PFSK-1 (cell line): ENCODE data around the gene HSF5.

Source experiments
- POLR2AphosphoS5 ChIP-seq: IDR thresholded peaks from 2 replicates; pipeline ENCODE4 v1.6.1; 2012; ENCODE audit warnings: low read depth, mild to moderate bottlenecking, control low read depth, low read length, moderate library complexity
- SIN3A ChIP-seq: IDR thresholded peaks from 2 replicates; pipeline ENCODE4 v1.6.1; 2012; ENCODE audit warnings: mild to moderate bottlenecking, low read length, moderate library complexity, borderline replicate concordance; ENCODE audit not compliant: insufficient read depth
- TAF1 ChIP-seq: IDR thresholded peaks from 2 replicates; pipeline ENCODE4 v1.6.1; 2012; ENCODE audit warnings: low read length, control low read depth, borderline replicate concordance; ENCODE audit not compliant: insufficient read depth
- TF ChIP-seq, protein P1 (sequence below), 2 experiments: IDR thresholded peaks; 2 replicates each; pipeline versions ENCODE4 v1.6.1 to v1.8.0; 2011 to 2012; ENCODE audit warnings: low read depth in 2 of 2, low read length in 2 of 2, control low read depth in 1 of 2, inconsistent platforms in 1 of 2, mild to moderate bottlenecking in 1 of 2, moderate library complexity in 1 of 2; ENCODE audit not compliant: insufficient read depth in 1 of 2

DNA sequence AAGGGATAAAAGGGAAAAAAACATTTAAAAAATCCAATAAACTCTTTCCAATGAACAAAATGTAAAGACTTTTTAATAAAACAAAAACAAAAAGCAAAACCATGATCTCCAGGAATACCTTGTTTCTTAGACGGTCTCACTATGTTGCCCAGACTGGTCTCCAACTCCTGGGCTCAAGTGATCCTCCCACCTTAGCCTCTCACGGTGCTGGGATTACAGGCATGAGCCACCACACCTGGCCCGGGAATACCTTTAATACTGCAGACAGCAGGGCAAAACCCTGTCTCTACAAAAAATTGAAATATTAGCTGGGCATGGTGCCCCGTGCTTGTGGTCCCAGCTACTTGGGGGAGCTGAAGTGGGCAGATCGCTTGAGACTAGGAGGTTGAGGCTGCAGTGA, 78.8 kb downstream of the HSF5 start:
- TF ChIP-seq TAF1, result no peak
- TF ChIP-seq POLR2AphosphoS5, result no peak
- no peak for TF ChIP-seq SIN3A
- TF ChIP-seq, protein P1, sequence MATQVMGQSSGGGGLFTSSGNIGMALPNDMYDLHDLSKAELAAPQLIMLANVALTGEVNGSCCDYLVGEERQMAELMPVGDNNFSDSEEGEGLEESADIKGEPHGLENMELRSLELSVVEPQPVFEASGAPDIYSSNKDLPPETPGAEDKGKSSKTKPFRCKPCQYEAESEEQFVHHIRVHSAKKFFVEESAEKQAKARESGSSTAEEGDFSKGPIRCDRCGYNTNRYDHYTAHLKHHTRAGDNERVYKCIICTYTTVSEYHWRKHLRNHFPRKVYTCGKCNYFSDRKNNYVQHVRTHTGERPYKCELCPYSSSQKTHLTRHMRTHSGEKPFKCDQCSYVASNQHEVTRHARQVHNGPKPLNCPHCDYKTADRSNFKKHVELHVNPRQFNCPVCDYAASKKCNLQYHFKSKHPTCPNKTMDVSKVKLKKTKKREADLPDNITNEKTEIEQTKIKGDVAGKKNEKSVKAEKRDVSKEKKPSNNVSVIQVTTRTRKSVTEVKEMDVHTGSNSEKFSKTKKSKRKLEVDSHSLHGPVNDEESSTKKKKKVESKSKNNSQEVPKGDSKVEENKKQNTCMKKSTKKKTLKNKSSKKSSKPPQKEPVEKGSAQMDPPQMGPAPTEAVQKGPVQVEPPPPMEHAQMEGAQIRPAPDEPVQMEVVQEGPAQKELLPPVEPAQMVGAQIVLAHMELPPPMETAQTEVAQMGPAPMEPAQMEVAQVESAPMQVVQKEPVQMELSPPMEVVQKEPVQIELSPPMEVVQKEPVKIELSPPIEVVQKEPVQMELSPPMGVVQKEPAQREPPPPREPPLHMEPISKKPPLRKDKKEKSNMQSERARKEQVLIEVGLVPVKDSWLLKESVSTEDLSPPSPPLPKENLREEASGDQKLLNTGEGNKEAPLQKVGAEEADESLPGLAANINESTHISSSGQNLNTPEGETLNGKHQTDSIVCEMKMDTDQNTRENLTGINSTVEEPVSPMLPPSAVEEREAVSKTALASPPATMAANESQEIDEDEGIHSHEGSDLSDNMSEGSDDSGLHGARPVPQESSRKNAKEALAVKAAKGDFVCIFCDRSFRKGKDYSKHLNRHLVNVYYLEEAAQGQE (IDR thresholded peaks at IDR 0.05; ENCODE audit: insufficient read depth in 1 of 2, low read depth in 2 of 2, low read length in 2 of 2), result no peak
